Upper lobe of left lung (tissue), 6 donors: ENCODE measurements around the gene DPP10. TPM values are rescaled to one million over a fixed set of nuclear protein-coding genes. Genes with fewer than 3 reads are reported as not detected.
A peak's percentile ranks its signal among the peaks of the same experiment; 100 is the strongest.

ENCODE experiments used
- ATAC-seq, 2 donors: fragments of 200-7000 bp; cut with Tn5 transposase; one replicate each; pipeline ENCODE4 v1.9.1; 2022; ENCODE audit warnings: mild to moderate bottlenecking in 2 of 2, moderate library complexity in 2 of 2; ENCODE audit not compliant: low FRiP score in 2 of 2
- DNase-seq, 2 donors: peaks; one replicate each; pipeline ENCODE4 v3.0.0-alpha.2; 2019 to 2020
- H3K27ac ChIP-seq, 4 donors: fragments of 200-600 bp; sonication (generic); one replicate each; pipeline ENCODE4 v1.5.1; 2016 to 2019
- H3K27me3 ChIP-seq, 4 donors: fragments of 200-600 bp; sonication (generic); one replicate each; pipeline ENCODE4 v1.5.1; 2017 to 2019
- H3K36me3 ChIP-seq, 4 donors: fragments of 200-600 bp; sonication (generic); one replicate each; pipeline ENCODE4 v1.5.1; 2016 to 2019
- H3K4me1 ChIP-seq, 4 donors: fragments of 200-600 bp; sonication (generic); one replicate each; pipeline ENCODE4 v1.5.1; 2018 to 2019
- H3K4me3 ChIP-seq, 4 donors: fragments of 200-600 bp; sonication (generic); one replicate each; pipeline ENCODE4 v1.5.1; 2017 to 2019; ENCODE audit warnings: mild to moderate bottlenecking in 2 of 4, moderate library complexity in 1 of 4
- H3K9me3 ChIP-seq, 4 donors: fragments of 200-600 bp; sonication (generic); one replicate each; pipeline ENCODE4 v1.5.1; 2018 to 2019
- CTCF ChIP-seq, 6 experiments: fragments of 450-650 bp in 4 of 6; fragments of 200-600 bp in 2 of 6; sonication (generic) in 2 of 6; IDR thresholded peaks; one replicate each; pipeline ENCODE4 v1.5.1; 2016 to 2019; ENCODE audit warnings: antibody characterized with exemption in 6 of 6
- EP300 ChIP-seq, 4 donors: sonication (generic); formaldehyde crosslinking; IDR thresholded peaks; one replicate each; pipeline ENCODE4 v1.5.1; 2017; ENCODE audit warnings: antibody characterized with exemption in 4 of 4, control low read depth in 2 of 4
- POLR2A ChIP-seq, 4 donors: fragments of 450-650 bp; IDR thresholded peaks; one replicate each; pipeline ENCODE4 v1.5.1; 2016 to 2017; ENCODE audit warnings: antibody characterized with exemption in 4 of 4, mild to moderate bottlenecking in 2 of 4
- POLR2AphosphoS5 ChIP-seq, 2 donors: sonication (generic); formaldehyde crosslinking; IDR thresholded peaks; one replicate each; pipeline ENCODE4 v1.5.1; 2017; ENCODE audit warnings: antibody characterized with exemption in 2 of 2
- WGBS, 2 donors: methylation state at CpG; one replicate each; pipeline ENCODE4 v1.1.5; 2017 to 2018; 5-methylcytosine and 5-hydroxymethylcytosine counted together
- total RNA-seq, 6 donors: library from RNA; depleted of rRNA in 4 of 6; stranded (reverse); fragments of >200 nt in 4 of 6; gene quantifications; one replicate each; pipeline versions ENCODE4 v1.1.0 to v1.2.1, GENCODE V29; 2016 to 2021
- donor health status: DM: no; HTN: no; CAD: no; lungs with moderate emphysema.
- donor health status: DM: no; HTN: yes; CAD: no; lungs with severe emphysema.

The DPP10 gene
- total RNA-seq, 6 donors from 2014 or later: 0.46 to 1.7 (median 0.77) TPM; not detected in 2

DNA sequence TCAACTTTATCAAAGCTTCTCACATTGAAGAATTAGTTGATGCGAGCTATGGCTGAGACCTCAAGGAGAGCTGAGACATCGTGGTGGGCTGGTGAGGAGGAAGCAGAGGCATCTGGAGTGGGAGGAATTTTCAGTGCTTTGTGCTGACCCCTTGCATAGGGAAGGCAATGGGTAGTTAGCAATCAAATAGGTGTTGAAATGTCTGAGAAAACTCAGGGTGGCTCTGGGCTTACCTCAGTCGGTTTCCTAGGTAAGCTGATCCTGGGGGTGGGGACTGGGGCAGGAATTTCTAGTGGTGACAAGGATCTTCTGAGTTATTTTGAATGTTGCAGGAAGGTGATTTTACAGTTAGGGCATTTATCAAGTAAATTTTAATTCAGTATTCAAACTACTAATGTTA is 20.7 kb upstream of the DPP10 start:
- ATAC-seq: no peak
- Histone ChIP-seq H3K4me3 (no peak overlapping the region), H3K4me1 (no peaks in the 10 kb centered on the region), H3K9me3 (no peaks in the 10 kb centered on the region), H3K36me3 (no peaks in the 10 kb centered on the region), H3K27ac (no peak overlapping the region), H3K27me3 (no peaks in the 10 kb centered on the region)
- TF ChIP-seq CTCF (IDR thresholded peaks at IDR 0.05) (no peak), POLR2A (IDR thresholded peaks at IDR 0.05) (no peak), EP300 (IDR thresholded peaks at IDR 0.05) (no peak), POLR2AphosphoS5 (IDR thresholded peaks at IDR 0.05) (no peak)
- WGBS, 2 donors: 44 to 50% methylated on average over 3 of the region's 3 CpGs
- no peak for DNase-seq

GRCh38 chr2:114424699-114425098 is 17.7 kb upstream of the DPP10 start:
- Histone ChIP-seq H3K27ac (no peak overlapping the region), H3K9me3 (no peaks in the 10 kb centered on the region), H3K4me1 (no peaks in the 10 kb centered on the region), H3K4me3 (no peak overlapping the region), H3K36me3 (no peaks in the 10 kb centered on the region), H3K27me3 (no peaks in the 10 kb centered on the region)
- TF ChIP-seq CTCF (IDR thresholded peaks at IDR 0.05) (no peak), EP300 (IDR thresholded peaks at IDR 0.05) (no peak), POLR2A (IDR thresholded peaks at IDR 0.05) (no peak), POLR2AphosphoS5 (IDR thresholded peaks at IDR 0.05) (no peak)
- no peak for DNase-seq
- WGBS, 2 donors: 64 to 69% methylated on average over 2 of the region's 2 CpGs
- ATAC-seq: peak in 1 of 2 donors; percentile 26

- Histone ChIP-seq H3K27ac (no peak overlapping the region), H3K4me3 (no peak overlapping the region), H3K27me3 (no peaks in the 10 kb centered on the region), H3K9me3 (no peaks in the 10 kb centered on the region), H3K36me3 (no peaks in the 10 kb centered on the region), H3K4me1 (no peaks in the 10 kb centered on the region)
- DNase-seq (no peak), ATAC-seq (no peak)
- WGBS, 2 donors: 85 to 91% methylated on average over 3 of the region's 3 CpGs
- TF ChIP-seq POLR2AphosphoS5 (IDR thresholded peaks at IDR 0.05) (no peak), POLR2A (IDR thresholded peaks at IDR 0.05) (no peak), CTCF (IDR thresholded peaks at IDR 0.05) (no peak), EP300 (IDR thresholded peaks at IDR 0.05) (no peak)
These were observed 15.7 kb upstream of the DPP10 start for GRCh38 chr2:114426756-114427155.

DNA sequence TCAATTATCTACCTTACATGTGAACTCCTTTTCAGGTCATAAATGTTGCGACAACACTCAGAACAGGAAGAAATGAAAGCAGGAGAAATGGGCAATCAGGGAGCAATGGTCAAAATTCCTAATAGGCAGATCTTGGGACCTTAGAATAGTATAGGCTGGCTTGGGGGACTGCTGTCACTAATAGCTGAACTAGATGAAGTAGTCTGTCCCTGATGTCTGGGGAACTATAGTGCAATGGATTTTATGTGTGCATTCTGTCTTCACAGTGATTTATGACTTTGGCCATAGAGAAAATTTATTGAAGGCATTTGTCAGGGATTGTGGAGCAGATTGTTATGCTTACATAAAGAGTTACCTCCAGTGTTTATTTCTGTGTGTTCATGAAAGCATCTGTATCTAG is 6.1 kb upstream of the DPP10 start:
- Histone ChIP-seq H3K27me3 (no peaks in the 10 kb centered on the region), H3K9me3 (no peaks in the 10 kb centered on the region), H3K4me1 (no peaks in the 10 kb centered on the region), H3K4me3 (no peak overlapping the region), H3K27ac (no peak overlapping the region), H3K36me3 (no peaks in the 10 kb centered on the region)
- DNase-seq: no peak
- no peak for ATAC-seq
- TF ChIP-seq EP300 (IDR thresholded peaks at IDR 0.05): no peak
- no peak for TF ChIP-seq CTCF (IDR thresholded peaks at IDR 0.05)
- no peak for TF ChIP-seq POLR2A (IDR thresholded peaks at IDR 0.05)
- no peak for TF ChIP-seq POLR2AphosphoS5 (IDR thresholded peaks at IDR 0.05)
- 90 to 100% methylated on average over 1 of the region's 1 CpG for WGBS, 2 donors

- Histone ChIP-seq H3K27ac (no peak overlapping the region), H3K9me3 (no peaks in the 10 kb centered on the region), H3K36me3 (no peaks in the 10 kb centered on the region), H3K4me1 (no peaks in the 10 kb centered on the region), H3K27me3 (no peaks in the 10 kb centered on the region), H3K4me3 (no peak overlapping the region)
- no peak for DNase-seq
- no peak for TF ChIP-seq POLR2A (IDR thresholded peaks at IDR 0.05)
- TF ChIP-seq POLR2AphosphoS5 (IDR thresholded peaks at IDR 0.05): no peak
- TF ChIP-seq CTCF (IDR thresholded peaks at IDR 0.05): no peak
- no peak for ATAC-seq
- 58 to 71% methylated on average over 4 of the region's 4 CpGs for WGBS, 2 donors
These were observed 4.1 kb downstream of the DPP10 start for GRCh38 chr2:114446571-114446970.
